NAMALWA (cell line): ENCODE results near the gene FBXL22.

Experiments used
- DNase-seq: peaks from one replicate; pipeline ENCODE4 v3.0.0-alpha.2; 2015; ENCODE audit warnings: low spot score

FBXL22 gene

GRCh38 chr15:63593705-63594671, 3.2 kb upstream of the FBXL22 start:
- no peak for DNase-seq

GRCh38 chr15:63595065-63595464, 2.1 kb upstream of the FBXL22 start:
- DNase-seq, result no peak

- no peak for DNase-seq
Observed at GRCh38 chr15:63595688-63596087, 1.5 kb upstream of the FBXL22 start.

- DNase-seq, result no peak
Observed at GRCh38 chr15:63596676-63597037, 530 bp upstream of the FBXL22 start.

- no peak for DNase-seq
Observed at GRCh38 chr15:63597821-63598220, 634 bp downstream of the FBXL22 start.

GRCh38 chr15:63598473-63599400, 1.6 kb downstream of the FBXL22 start:
- no peak for DNase-seq

- peak; percentile 58 for DNase-seq
Observed at GRCh38 chr15:63599401-63600000, 2.3 kb downstream of the FBXL22 start.

GRCh38 chr15:63600001-63600615, 2.9 kb downstream of the FBXL22 start:
- DNase-seq, result no peak

GRCh38 chr15:63600616-63601025, 3.4 kb downstream of the FBXL22 start:
- DNase-seq, result peak; percentile 80

- DNase-seq, result peak; percentile 31
Observed at GRCh38 chr15:63601026-63601703, 4.0 kb downstream of the FBXL22 start.

GRCh38 chr15:63601704-63602185, 4.6 kb downstream of the FBXL22 start:
- peak; percentile 44 for DNase-seq

GRCh38 chr15:63602595-63602994, 5.4 kb downstream of the FBXL22 start:
- DNase-seq, result no peak

GRCh38 chr15:63603516-63603915, 6.3 kb downstream of the FBXL22 start:
- DNase-seq, result no peak

GRCh38 chr15:63604281-63604680, 7.1 kb downstream of the FBXL22 start:
- DNase-seq, result no peak

GRCh38 chr15:63605036-63605435, 7.8 kb downstream of the FBXL22 start:
- no peak for DNase-seq

GRCh38 chr15:63605816-63606215, 8.6 kb downstream of the FBXL22 start:
- DNase-seq, result no peak

GRCh38 chr15:63606308-63606707, 9.1 kb downstream of the FBXL22 start:
- DNase-seq, result no peak

- DNase-seq, result no peak
Observed at GRCh38 chr15:63608989-63609388, 11.8 kb downstream of the FBXL22 start.

- DNase-seq, result no peak
Observed at GRCh38 chr15:63609448-63609847, 12.3 kb downstream of the FBXL22 start.

- peak; percentile 92 for DNase-seq
Observed at GRCh38 chr15:63610209-63610841, 13.1 kb downstream of the FBXL22 start.

GRCh38 chr15:63611177-63611576, 14.0 kb downstream of the FBXL22 start:
- DNase-seq, result peak; percentile 31
